Posterior cingulate gyrus (tissue), 11 donors: ENCODE data around the gene TIMMDC1.
"Not testable (repeated sequence)": the region's sequence is repeated elsewhere in the genome, so short reads cannot be mapped to it uniquely, and the experiment has no call there.

Experiments used
- DNase-seq, 10 donors: peaks; one replicate each; pipeline versions ENCODE4 v3.0.0 to v3.0.0-alpha.2; 2020 to 2021; ENCODE audit warnings: mixed read lengths in 3 of 10
- intact Hi-C: fragments of 100-400 bp; cut with DNase I; formaldehyde crosslinking; loops from one replicate; pipeline ENCODE4 v1.15.1; 2023

Gene TIMMDC1

GRCh38 chr3:119508172-119508845 is 10.0 kb downstream of the TIMMDC1 start:
- intact Hi-C loops: no loop called here
- DNase-seq: no peak

GRCh38 chr3:119510690-119511089 is 12.3 kb downstream of the TIMMDC1 start:
- no peak for DNase-seq
- intact Hi-C loops: no loop called here

GRCh38 chr3:119514637-119515036 is 16.3 kb downstream of the TIMMDC1 start:
- intact Hi-C loops: no loop called here
- no peak for DNase-seq

DNA sequence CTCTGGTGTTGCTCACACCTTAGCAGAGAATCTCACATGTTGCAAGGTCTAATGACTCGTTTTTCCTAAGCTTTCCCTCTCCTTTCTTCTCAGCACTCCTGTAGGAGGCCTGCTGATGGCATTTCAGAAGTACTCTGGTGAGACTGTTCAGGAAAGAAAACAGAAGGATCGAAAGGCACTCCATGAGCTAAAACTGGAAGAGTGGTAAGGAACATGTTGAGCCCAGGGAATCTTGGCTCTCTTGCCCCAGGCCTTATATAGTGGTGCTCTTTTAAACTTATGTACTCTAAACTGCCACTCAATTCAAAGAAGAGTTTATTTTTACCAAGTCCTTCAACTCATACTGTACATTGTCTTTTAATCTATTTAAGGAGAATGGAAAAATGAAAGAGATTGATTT is 18.8 kb downstream of the TIMMDC1 start:
- intact Hi-C loops: no loop called here
- DNase-seq: no peak

- no peak for DNase-seq
- intact Hi-C loops: no loop called here
Measured at GRCh38 chr3:119518026-119518425, 19.7 kb downstream of the TIMMDC1 start.

- DNase-seq: no peak
- intact Hi-C loops: no loop called here
Measured at GRCh38 chr3:119524931-119525662, 26.8 kb downstream of the TIMMDC1 start.

DNA sequence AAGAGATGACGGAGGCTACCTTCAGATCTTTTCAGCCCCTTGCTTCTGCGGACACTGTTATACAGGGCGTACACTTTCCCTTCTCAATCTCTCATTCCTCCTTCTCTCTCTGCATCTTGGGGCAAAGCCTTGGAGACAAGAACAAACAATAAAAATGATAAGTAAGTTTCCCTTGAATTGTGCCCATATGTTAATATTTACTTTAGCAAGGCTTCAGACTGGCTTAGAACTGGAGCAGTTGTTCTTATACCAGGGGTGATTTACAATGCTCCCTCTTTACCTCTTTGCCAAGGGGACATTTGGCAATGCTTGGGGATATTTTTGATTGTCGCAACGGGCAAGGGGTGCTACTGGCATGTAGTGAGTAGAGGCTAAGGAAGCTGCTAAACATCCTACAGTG is 29.4 kb downstream of the TIMMDC1 start:
- DNase-seq: no peak
- intact Hi-C loops: no loop called here

DNA sequence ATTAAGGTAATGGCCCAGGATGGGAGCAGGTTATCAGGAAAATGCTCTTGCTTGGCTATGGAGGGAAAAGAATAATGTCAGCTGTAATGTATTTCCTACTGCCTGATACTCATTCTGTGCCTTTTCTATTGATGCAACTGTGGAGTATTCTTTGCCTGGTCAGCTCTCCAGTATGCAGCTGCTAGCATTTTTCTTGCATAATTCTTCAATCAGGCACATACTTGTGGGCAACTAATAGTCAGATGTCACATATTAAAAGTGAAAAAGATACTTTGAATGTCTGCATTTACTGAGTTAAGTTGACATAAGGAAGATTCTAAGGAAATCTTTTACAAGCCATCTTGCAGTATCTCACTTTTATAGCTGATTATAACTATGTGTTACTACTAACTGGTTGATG is 31.5 kb downstream of the TIMMDC1 start:
- DNase-seq: no peak
- intact Hi-C loops: no loop called here

DNA sequence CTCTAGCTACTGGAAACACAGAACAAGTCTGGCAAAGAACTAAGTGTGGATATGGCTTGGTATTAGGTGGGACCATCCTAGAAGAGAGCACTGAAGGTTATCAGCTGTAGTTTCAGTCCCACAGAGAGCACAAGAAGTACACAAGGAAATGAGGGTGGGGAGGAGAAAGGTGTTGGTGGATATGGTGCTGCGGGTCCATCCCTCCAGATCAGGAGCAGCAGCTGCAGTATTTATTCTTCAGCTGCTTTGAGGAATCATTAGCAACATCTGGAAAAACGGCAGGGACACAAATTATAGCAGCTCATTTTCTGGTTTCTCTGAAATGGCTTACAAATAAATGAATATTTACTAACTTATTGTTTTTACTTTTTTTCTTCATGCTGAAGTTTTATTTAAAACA is 32.1 kb downstream of the TIMMDC1 start:
- intact Hi-C loops: no loop called here
- no peak for DNase-seq

GRCh38 chr3:119531151-119531550 is 32.8 kb downstream of the TIMMDC1 start:
- intact Hi-C loops: no loop called here
- DNase-seq: no peak

- intact Hi-C loops: no loop called here
- DNase-seq: no peak
Measured at GRCh38 chr3:119534296-119534695, 35.9 kb downstream of the TIMMDC1 start.

GRCh38 chr3:119536757-119537156 is 38.4 kb downstream of the TIMMDC1 start:
- intact Hi-C loops: no loop called here
- no peak for DNase-seq

DNA sequence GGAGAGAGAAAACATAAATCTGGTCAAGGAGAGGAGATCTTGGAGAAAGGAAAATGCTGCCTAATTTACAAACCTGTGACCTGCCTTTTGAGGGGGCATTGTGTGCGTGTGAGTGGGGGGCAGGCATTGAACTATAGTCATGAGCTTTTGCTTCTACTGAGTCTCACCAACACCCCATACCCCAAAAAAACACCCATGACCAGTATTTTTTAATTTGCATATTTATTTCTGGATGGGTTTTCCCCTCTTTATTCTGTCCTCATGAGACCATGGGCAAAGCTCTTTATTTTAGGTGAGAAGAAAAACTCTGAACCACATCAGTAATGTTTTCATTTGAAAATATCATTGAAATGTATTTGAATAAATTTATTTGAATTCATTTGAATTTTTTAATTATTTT is 40.4 kb downstream of the TIMMDC1 start:
- intact Hi-C loops: no loop called here
- DNase-seq: no peak

DNA sequence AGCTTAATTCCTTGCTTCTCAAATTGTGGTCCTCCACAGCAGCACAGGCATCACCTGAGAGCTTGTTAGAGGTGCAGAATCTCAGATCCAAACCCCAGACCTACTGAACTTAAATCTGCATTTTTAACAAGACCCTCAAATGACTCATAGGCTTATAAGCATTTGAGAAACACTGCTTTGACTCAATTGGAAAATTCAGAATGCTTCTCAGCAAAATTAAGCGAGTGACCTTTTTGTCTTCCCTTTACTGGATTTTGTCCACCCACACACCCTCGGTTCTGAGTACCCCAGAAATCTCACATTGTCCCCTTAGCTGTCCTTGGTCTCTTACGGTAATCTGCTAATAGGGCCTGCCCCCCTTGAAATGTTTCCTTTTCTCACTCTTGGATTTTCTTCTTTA is 43.2 kb downstream of the TIMMDC1 start:
- no peak for DNase-seq
- intact Hi-C loops: no loop called here

- intact Hi-C loops: no loop called here
- DNase-seq: no peak
Measured at GRCh38 chr3:119542168-119542767, 43.9 kb downstream of the TIMMDC1 start.

DNA sequence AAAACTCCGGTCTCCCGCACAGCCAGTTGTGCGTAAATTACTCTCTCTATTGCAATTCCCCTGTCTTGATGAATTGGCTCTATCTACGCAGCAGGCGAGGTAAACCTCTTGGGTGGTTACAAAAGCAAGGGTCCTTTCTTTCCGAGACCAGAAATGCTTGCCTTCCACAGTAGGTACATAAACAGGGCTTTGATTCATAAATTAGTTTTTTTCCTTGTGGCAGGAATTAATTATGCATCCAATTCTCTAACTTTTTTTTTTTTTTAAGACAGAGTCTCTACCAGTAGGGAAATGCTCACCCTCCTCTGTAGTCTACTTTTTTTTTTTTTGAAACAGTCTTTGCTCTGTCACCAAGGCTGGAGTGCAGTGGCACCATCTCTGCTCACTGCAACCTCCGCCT is 44.8 kb downstream of the TIMMDC1 start:
- DNase-seq: no peak
- intact Hi-C loops: no loop called here

- intact Hi-C loops: no loop called here
- no peak for DNase-seq
Measured at GRCh38 chr3:119547227-119547626, 48.9 kb downstream of the TIMMDC1 start.

DNA sequence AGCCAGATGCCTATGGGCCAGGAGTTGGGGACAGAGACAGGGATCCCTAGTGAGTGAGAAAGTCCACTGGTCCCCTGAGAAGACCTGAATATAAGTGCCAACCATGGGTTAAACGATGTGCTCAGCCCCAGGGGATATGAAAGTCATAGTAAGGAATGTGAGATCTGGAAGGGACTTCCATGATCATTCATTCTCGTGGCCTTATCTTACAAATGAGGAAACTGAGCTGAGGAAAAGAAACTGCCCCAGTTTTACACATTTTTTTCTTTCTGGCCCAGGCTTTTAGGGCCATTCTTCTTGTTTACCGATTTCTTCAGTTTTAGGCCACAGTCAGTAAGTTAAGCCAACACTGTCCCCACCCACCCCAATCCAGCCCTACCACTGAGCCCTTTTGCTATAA is 50.0 kb downstream of the TIMMDC1 start:
- no peak for DNase-seq
- intact Hi-C loops: no loop called here

- DNase-seq: no peak
- intact Hi-C loops: loop anchor here (5.0 kb wide), 1 partner anchor 77 kb away; no protein-coding TSS in a partner anchor
Measured at GRCh38 chr3:119550192-119550910, 52.0 kb downstream of the TIMMDC1 start.

- intact Hi-C loops: loop anchor here (5.0 kb wide), 1 partner anchor 76 kb away; no protein-coding TSS in a partner anchor
Measured at GRCh38 chr3:119551598-119551997, 53.3 kb downstream of the TIMMDC1 start.

DNA sequence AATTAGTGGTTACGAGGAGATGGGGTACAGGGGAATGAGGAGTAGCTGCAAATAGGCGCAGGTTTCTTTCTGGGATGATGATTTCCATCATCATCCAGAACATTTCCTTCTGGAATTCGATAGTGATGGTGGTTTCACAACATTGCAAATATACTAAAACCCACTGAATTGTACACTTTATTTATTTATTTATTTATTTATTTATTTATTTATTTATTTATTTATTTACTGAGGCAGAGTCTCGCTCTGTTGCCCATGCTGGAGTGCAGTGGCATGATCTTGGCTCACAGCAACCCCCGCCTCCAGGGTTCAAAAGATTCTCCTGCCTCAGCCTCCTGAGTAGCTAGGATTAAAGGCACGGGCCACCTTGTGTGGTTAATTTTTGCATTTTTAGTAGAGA is 54.6 kb downstream of the TIMMDC1 start:
- intact Hi-C loops: loop anchor here (5.0 kb wide), 1 partner anchor 74 kb away; no protein-coding TSS in a partner anchor
- not testable (repeated sequence) for DNase-seq

More at GRCh38 chr3:119551598-119551997, 53.3 kb downstream of the TIMMDC1 start:
- DNase-seq: no peak
